ENCODE data around the gene FCRL5.
"Not testable (repeated sequence)": the region's sequence is repeated elsewhere in the genome, so short reads cannot be mapped to it uniquely, and the experiment has no call there.

FCRL5 gene

GRCh38 chr1:157562515-157562914 lies 10.2 kb upstream of the FCRL5 start:
- TF ChIP-seq POLR2A (IDR thresholded peaks at IDR 0.05; ENCODE audit: low read depth, low read length) = no peak

DNA sequence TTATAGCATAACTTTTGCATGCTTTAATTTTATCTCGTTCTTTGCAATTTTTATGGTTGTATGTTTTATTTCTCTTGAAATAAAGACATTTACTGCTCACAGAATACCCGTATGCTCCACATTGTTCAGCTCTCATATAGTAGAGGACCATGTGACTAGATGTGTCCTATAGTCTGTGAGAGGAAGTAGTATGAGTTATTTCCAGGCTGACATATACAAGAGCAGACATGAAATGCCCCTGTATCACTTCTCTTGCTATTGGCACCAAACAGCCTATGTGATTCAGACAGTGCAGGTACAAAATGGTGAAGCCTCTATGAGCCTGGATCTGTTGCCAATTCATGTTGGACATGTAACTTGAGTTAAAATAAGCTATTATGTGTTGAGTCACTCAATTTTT lies 5.8 kb upstream of the FCRL5 start:
- DNase-seq (ENCODE audit: insufficient read length, low spot score) = no peak
- no peak for TF ChIP-seq POLR2A (IDR thresholded peaks at IDR 0.05; ENCODE audit: low read depth, low read length)
- FAIRE-seq = no peak

More at GRCh38 chr1:157562515-157562914, 10.2 kb upstream of the FCRL5 start:
- FAIRE-seq (no peak), DNase-seq (ENCODE audit: insufficient read length, low spot score) (no peak)

DNA sequence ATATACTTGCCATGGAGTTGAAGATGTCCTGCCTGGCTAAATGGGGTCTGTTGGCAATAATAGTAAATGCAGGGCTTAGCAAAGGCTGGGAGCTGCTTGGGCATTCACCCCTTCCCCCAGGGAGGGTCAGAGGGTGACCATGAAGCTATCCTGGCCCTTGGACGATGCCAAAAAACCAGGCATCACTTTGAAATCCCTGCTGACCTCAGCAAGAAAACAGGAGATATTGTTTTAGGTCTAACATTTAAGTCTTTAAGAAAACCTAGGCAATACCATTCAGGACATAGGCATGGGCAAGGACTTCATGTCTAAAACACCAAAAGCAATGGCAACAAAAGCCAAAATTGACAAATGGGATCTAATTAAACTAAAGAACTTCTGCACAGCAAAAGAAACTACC lies 4.2 kb downstream of the FCRL5 start:
- not testable (repeated sequence) for DNase-seq (ENCODE audit: insufficient read length, low spot score); FAIRE-seq

GRCh38 chr1:157542676-157543075 lies 9.6 kb downstream of the FCRL5 start:
- TF ChIP-seq POLR2A (IDR thresholded peaks at IDR 0.05; ENCODE audit: low read depth, low read length) = no peak
- DNase-seq (ENCODE audit: insufficient read length, low spot score) = no peak
- FAIRE-seq = no peak

- no peak for DNase-seq (ENCODE audit: insufficient read length, low spot score)
- no peak for FAIRE-seq
- TF ChIP-seq POLR2A (IDR thresholded peaks at IDR 0.05; ENCODE audit: low read depth, low read length) = no peak
These were observed 11.5 kb downstream of the FCRL5 start for GRCh38 chr1:157540852-157541251.

GRCh38 chr1:157540160-157540748 lies 12.1 kb downstream of the FCRL5 start:
- no peak for TF ChIP-seq POLR2A (IDR thresholded peaks at IDR 0.05; ENCODE audit: low read depth, low read length)
- no peak for FAIRE-seq
- DNase-seq (ENCODE audit: insufficient read length, low spot score) = no peak

- DNase-seq (ENCODE audit: insufficient read length, low spot score) (no peak), FAIRE-seq (no peak)
- no peak for TF ChIP-seq POLR2A (IDR thresholded peaks at IDR 0.05; ENCODE audit: low read depth, low read length)
These were observed 12.7 kb downstream of the FCRL5 start for GRCh38 chr1:157539568-157539967.

DNA sequence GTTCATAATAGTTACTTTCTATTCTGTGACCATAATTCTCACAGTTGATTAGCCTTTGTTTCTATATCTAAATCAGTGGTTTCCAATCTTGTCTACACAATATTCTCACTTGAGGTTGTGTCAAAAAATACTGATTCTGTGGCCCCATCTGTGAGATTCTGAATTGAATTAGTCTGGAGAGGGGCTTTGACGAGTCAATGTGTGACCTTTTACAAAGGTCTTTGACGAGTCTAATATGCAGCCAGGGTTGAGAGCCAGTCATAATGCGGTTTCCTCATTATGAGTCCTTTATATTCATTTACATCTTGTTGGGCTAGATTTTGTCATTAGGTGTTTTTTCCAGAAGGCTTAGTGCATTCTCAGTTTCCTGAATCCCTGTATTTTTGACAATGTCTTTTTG lies 19.7 kb downstream of the FCRL5 start:
- no peak for FAIRE-seq
- no peak for DNase-seq (ENCODE audit: insufficient read length, low spot score)
- no peak for TF ChIP-seq POLR2A (IDR thresholded peaks at IDR 0.05; ENCODE audit: low read depth, low read length)

DNA sequence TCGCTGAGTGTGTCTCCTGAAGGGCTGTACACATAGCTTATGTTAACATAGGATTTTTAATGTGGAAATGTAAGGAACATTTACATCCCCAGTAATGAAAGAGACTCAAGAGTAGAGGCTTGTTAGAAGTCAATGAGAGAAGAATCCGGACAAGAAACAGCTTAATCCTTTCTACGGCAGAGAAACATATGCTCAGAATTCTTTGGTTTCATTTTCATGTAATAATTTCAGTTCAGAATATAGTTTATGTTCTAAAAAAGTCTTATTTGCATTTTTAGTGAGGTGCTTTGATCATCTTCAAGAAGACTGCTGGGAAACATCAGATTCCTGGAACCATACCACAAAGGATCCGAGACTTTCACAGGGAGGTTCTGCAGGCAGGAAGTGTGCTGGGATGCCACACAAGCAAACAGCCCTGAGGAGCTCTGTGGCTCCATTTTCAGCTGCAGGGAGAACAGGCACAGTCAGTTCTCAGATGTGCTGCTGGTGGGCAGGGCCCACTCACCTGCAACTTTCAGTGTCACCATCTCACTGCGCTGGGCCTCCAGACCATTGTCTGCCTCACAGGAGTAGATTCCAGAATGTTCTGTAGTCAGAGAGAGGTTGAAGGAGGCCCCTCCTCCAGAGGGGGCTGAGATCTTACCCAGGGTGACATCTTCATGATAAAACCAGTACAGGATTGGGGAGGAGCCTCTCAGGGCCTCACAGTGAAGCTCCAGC lies 28.4 kb downstream of the FCRL5 start:
- DNase-seq (ENCODE audit: insufficient read length, low spot score) (no peak), FAIRE-seq (no peak)
- no peak for TF ChIP-seq POLR2A (IDR thresholded peaks at IDR 0.05; ENCODE audit: low read depth, low read length)

- FAIRE-seq (no peak), DNase-seq (ENCODE audit: insufficient read length, low spot score) (no peak)
- TF ChIP-seq POLR2A (IDR thresholded peaks at IDR 0.05; ENCODE audit: low read depth, low read length) = no peak
These were observed 31.3 kb downstream of the FCRL5 start for GRCh38 chr1:157521056-157521455.

DNA sequence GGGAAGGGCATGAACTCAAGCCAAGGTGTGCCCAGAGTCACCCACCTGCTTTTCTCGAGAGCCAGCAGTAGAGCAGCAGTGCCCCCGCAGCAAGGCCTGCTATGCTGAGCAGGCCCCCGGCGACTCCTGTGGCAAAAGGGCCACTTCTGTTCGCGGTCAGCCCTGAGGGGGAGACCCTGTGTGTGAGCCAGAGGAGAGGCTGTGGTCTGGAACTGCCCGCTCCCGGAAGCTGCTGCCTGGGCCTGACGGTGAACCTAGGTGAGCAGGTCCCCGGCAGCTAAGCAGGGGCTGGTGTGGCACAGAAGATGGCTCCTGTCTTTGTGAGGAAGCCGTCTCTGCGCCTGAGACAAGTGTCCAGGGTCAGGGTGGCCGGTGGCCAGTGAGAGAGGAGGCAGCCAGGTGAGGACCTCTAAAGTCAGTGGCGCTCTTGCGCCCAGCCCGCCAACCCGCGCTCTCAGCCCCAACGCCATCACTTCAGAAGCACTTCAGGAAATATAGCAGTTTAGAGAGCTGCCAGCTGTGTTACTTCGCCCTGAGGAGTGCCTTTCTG lies 31.9 kb downstream of the FCRL5 start:
- TF ChIP-seq POLR2A (IDR thresholded peaks at IDR 0.05; ENCODE audit: low read depth, low read length) = no peak
- FAIRE-seq = no peak
- no peak for DNase-seq (ENCODE audit: insufficient read length, low spot score)

GRCh38 chr1:157519451-157519850 lies 32.9 kb downstream of the FCRL5 start:
- no peak for FAIRE-seq

GRCh38 chr1:157517016-157517415 lies 35.3 kb downstream of the FCRL5 start:
- FAIRE-seq = no peak
- DNase-seq (ENCODE audit: insufficient read length, low spot score) = no peak
- TF ChIP-seq POLR2A (IDR thresholded peaks at IDR 0.05; ENCODE audit: low read depth, low read length) = no peak

More at GRCh38 chr1:157519451-157519850, 32.9 kb downstream of the FCRL5 start:
- no peak for TF ChIP-seq POLR2A (IDR thresholded peaks at IDR 0.05; ENCODE audit: low read depth, low read length)
- DNase-seq (ENCODE audit: insufficient read length, low spot score) = no peak

GRCh38 chr1:157515709-157516108 lies 36.6 kb downstream of the FCRL5 start:
- FAIRE-seq = no peak
- no peak for TF ChIP-seq POLR2A (IDR thresholded peaks at IDR 0.05; ENCODE audit: low read depth, low read length)

GRCh38 chr1:157515141-157515540 lies 37.2 kb downstream of the FCRL5 start:
- FAIRE-seq = no peak
- DNase-seq (ENCODE audit: insufficient read length, low spot score) = no peak
- TF ChIP-seq POLR2A (IDR thresholded peaks at IDR 0.05; ENCODE audit: low read depth, low read length) = no peak

More at GRCh38 chr1:157515709-157516108, 36.6 kb downstream of the FCRL5 start:
- DNase-seq (ENCODE audit: insufficient read length, low spot score) = no peak

Data from H54 (cell line).